ENCODE measurements around the gene CLDN2.
A peak's percentile ranks its signal among the peaks of the same experiment; 100 is the strongest.

Gene CLDN2

GRCh38 chrX:106952988-106953387, 32.8 kb downstream of the CLDN2 start:
- DNase-seq (ENCODE audit: low read depth): no peak
- no peak overlapping the region for H3K4me3 ChIP-seq (ENCODE audit: low read depth, low read length)
- TF ChIP-seq CTCF (IDR thresholded peaks at IDR 0.05; ENCODE audit: control insufficient read depth, extremely low read depth, insufficient read depth): no peak

- no peak overlapping the region for H3K4me3 ChIP-seq (ENCODE audit: low read depth, low read length)
- no peak for DNase-seq (ENCODE audit: low read depth)
- no peak for TF ChIP-seq CTCF (IDR thresholded peaks at IDR 0.05; ENCODE audit: control insufficient read depth, extremely low read depth, insufficient read depth)
Measured at GRCh38 chrX:106954041-106954440, 33.8 kb downstream of the CLDN2 start.

GRCh38 chrX:106955004-106955772, 35.0 kb downstream of the CLDN2 start:
- no peak for TF ChIP-seq CTCF (IDR thresholded peaks at IDR 0.05; ENCODE audit: control insufficient read depth, extremely low read depth, insufficient read depth)
- H3K4me3 ChIP-seq (ENCODE audit: low read depth, low read length): no peak overlapping the region
- no peak for DNase-seq (ENCODE audit: low read depth)

GRCh38 chrX:106957856-106958255, 37.7 kb downstream of the CLDN2 start:
- TF ChIP-seq CTCF (IDR thresholded peaks at IDR 0.05; ENCODE audit: control insufficient read depth, extremely low read depth, insufficient read depth): no peak
- no peak for DNase-seq (ENCODE audit: low read depth)
- H3K4me3 ChIP-seq (ENCODE audit: low read depth, low read length): no peak overlapping the region

GRCh38 chrX:106959901-106960300, 39.7 kb downstream of the CLDN2 start:
- peak; percentile 51 for TF ChIP-seq CTCF (IDR thresholded peaks at IDR 0.05; ENCODE audit: control insufficient read depth, extremely low read depth, insufficient read depth)
- DNase-seq (ENCODE audit: low read depth): peak; percentile 41
- H3K4me3 ChIP-seq (ENCODE audit: low read depth, low read length): no peak overlapping the region

GRCh38 chrX:106963111-106963510, 42.9 kb downstream of the CLDN2 start:
- no peak overlapping the region for H3K4me3 ChIP-seq (ENCODE audit: low read depth, low read length)

More at GRCh38 chrX:106963111-106963510, 42.9 kb downstream of the CLDN2 start:
- TF ChIP-seq CTCF (IDR thresholded peaks at IDR 0.05; ENCODE audit: control insufficient read depth, extremely low read depth, insufficient read depth): no peak
- no peak for DNase-seq (ENCODE audit: low read depth)

Measured in LNCaP clone FGC (cell line).